Cerebellar nuclear complex (tissue), 1 donor: ENCODE data around the gene AWAT2.

Experiments
- DNase-seq, 2 experiments: peaks; one replicate each; lab custom pipeline; 2025; lab: John Stamatoyannopoulos, UW

The AWAT2 gene

DNA sequence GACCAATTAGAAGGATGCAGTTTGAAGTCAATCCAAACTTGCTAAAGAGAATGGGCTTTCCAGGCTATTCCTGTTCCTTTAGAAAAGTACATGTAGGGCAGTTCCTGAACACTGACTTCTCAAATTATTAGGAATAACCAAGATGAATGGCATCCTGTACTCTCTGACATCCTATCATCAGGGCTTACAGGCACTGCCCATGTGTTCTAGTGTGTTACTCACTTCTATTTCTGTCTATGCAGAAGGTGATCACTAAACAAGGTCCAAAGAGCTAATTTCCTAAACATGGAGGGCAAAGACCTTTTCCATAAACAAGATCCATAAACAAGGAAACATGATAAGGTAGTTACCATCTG is 53.6 kb downstream of the AWAT2 start:
- DNase-seq, result no peak

DNA sequence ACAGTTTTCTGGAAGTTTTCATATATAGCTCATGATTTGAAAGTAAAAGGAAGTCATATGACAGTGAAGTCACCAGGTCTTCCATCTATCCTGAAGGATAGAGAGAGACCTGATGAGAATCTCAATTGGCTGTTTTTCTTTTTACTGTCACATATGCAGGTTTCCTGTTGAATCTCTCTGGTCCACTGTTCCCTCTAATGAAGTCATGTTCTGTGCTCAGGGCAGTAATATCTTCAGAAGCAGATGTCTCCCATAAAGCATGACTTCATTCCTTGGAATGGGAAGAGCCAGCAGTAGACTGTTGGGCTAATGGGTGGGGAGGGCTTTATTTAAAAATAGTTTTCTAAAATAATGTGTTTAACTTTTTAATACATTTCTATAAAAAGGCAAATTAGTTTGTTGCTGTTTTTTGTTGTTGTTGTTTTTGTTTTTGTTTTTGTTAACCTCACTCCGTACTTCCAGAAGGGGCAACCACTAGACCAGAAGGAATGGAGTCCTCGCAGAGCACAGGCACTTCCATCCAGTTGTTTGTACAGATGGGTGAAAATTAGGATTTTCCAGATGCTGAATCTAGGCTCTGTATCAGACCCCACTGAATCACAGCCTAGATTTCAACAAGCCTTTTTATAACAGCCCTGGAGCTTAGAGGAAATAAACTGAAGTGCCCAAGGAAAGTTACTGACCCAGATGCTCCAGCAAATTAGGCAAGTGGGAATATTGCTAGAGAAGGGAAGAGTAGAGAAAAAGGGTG is 54.2 kb downstream of the AWAT2 start:
- DNase-seq, result no peak

DNA sequence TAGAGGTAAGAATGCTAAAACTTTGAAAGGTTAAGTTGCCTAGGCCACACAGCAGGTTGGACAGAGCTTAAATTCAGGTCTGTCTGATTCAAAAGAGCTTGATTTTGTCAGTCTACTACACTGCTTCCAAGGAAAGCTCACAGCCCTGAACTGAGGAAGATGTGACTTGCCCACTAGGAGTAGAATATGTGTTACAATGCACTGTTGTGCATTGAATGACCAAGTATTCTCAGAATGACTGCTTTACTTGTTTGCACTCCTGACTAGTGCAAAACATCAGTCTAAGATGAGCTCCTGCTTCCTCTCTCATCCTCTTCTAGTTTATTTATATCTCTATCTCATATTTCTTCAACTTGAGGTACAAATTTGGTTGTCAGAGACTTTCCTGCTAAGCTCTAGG is 56.2 kb downstream of the AWAT2 start:
- DNase-seq, result no peak

DNA sequence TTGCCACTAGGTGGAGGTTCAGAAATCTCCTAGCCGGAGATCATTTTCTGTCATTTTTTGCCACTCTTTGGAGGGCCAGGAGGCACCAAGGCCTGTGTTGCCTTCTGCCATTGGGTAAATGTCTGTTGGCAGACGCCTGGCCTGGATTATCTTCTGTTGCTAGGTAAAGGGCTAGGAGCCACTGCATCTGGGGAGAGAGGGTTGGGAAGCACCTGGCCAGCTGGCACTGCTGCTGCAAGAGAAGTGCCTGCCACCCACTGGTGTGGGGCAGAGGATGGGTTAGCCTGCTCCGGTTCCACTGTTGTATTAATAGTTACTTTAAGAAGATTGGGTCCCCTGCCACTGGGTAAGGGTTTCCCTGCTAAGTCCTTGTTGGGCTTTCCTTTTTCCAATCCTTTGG is 58.1 kb downstream of the AWAT2 start:
- DNase-seq, result no peak
